Heart left ventricle (tissue), 13 donors: Measurements from ENCODE around the gene MAST4.

Experiments
- CTCF ChIP-seq, 12 donors: fragments of 200-600 bp; sonication (generic) in 4 of 12; IDR thresholded peaks; one replicate each; pipeline versions ENCODE4 v1.5.0 to v1.8.0; 2018 to 2022; ENCODE audit warnings: antibody characterized with exemption in 12 of 12, mild to moderate bottlenecking in 5 of 12
- POLR2A ChIP-seq, 2 donors: fragments of 450-650 bp; IDR thresholded peaks; one replicate each; pipeline ENCODE4 v1.6.1; 2017; ENCODE audit warnings: antibody characterized with exemption in 2 of 2, mild to moderate bottlenecking in 2 of 2, moderate library complexity in 2 of 2
- donor health status: ischemic (EF 13 %, LVEDD 7.1; RV severe dilation, severe dysfunction).
- donor health status: DM: no; HTN: yes; CAD: no.
- donor health status: DM: no; HTN: no; CAD: no.
- donor health status: ischemic (EF 25% LVEDD 6.9; RV normal size, moderate dysfunction).
- donor health status: ischemic (EF 25% LVEDD 5.7; RV mildly dilated, moderate dysfunction).
- donor health status: ischemic (EF 35%, LVEDD 5.7; RV mildly dilated, moderate dysfunction).
- donor health status: nonischemic (EF 11% LVEDD 7.7; RV severe dilation, severe dysfunction).
- donor health status: DM: yes; HTN: yes; CAD: no.
- donor health status: PGD.
- donor health status: ischemic (EF 29% LVEDD 5.4; RV normal size, mild dysfunction).
- donor health status: nonischemic (EF 23%, LVEDD 6.1; RV moderate dilation, normal function).

- TF ChIP-seq CTCF (IDR thresholded peaks at IDR 0.05) (no peak), POLR2A (IDR thresholded peaks at IDR 0.05) (no peak)
Observed at GRCh38 chr5:66945389-66946349, 349.5 kb downstream of the MAST4 start.
